NT2/D1 (cell line): ENCODE results near the gene RSPH3.

Experiments used
- SUZ12 ChIP-seq: IDR thresholded peaks from 2 replicates; pipeline ENCODE4 v1.6.1; 2011; ENCODE audit not compliant: insufficient read length, insufficient read depth; ENCODE audit errors: extremely low read depth
- YY1 ChIP-seq: IDR thresholded peaks from 2 replicates; pipeline ENCODE4 v1.6.1; 2011; ENCODE audit not compliant: insufficient read length, insufficient read depth
- ZNF274 ChIP-seq: IDR thresholded peaks from 2 replicates; pipeline ENCODE4 v1.6.1; 2011; ENCODE audit warnings: mild to moderate bottlenecking, low read depth, low read length

DNA sequence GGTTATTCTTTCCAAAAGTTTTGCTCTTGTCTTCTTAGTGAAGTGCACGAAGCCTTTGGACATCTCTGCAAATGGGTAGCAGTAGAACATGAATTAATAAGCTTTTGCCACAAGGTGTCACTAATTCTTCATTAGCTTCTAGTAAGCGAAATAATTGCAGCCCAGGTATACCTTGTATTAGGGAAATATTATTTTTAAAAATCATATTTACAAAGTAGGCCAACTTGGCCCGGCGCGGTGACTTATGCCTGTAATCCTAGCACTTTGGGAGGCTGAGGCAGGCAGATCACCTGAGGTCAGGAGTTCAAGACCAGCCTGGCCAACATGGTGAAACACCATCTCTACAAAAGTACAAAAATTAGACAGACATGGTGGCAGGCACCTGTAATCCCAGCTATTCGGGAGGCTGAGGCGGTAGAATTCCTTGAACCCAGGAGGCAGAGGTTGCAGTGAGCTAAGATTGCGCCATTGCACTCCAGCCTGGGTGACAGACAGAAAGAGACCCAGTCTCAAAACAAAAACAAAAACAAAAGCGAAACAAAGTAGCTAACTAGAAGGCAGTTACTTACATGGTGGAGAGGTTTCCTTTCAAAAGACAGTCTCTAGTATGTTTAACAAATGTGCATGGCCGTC lies 8.8 kb upstream of the RSPH3 start:
- TF ChIP-seq ZNF274 (no peak), YY1 (no peak), SUZ12 (no peak)
